HG02759 (cell line): ENCODE data around the gene CYP2C19.
"Not testable (repeated sequence)": the region's sequence is repeated elsewhere in the genome, so short reads cannot be mapped to it uniquely, and the experiment has no call there.

ENCODE experiments used
- ATAC-seq: cut with Tn5 transposase; IDR thresholded peaks from one replicate; pipeline ENCODE4 v1.9.1; 2021; ENCODE audit warnings: mild to moderate bottlenecking, moderate library complexity; ENCODE audit not compliant: unreplicated experiment

CYP2C19 gene

GRCh38 chr10:94878649-94879048, 116.2 kb downstream of the CYP2C19 start:
- no peak for ATAC-seq

GRCh38 chr10:94879214-94879613, 116.7 kb downstream of the CYP2C19 start:
- no peak for ATAC-seq

GRCh38 chr10:94889123-94889522, 126.6 kb downstream of the CYP2C19 start:
- ATAC-seq, result no peak

GRCh38 chr10:94890264-94891022, 128.0 kb downstream of the CYP2C19 start:
- ATAC-seq, result no peak

- not testable (repeated sequence) for ATAC-seq
Measured at GRCh38 chr10:94898414-94898813, 135.9 kb downstream of the CYP2C19 start.

- ATAC-seq, result no peak
Measured at GRCh38 chr10:94902080-94902479, 139.6 kb downstream of the CYP2C19 start.

- peak; percentile 75 for ATAC-seq
Measured at GRCh38 chr10:94902570-94902969, 140.1 kb downstream of the CYP2C19 start.
